Sigmoid colon (tissue), 7 donors: ENCODE results near the gene AVPR2. TPM values are rescaled to one million over a fixed set of nuclear protein-coding genes. Genes with fewer than 3 reads are reported as not detected.

Experiments
- DNase-seq: peaks from one replicate; pipeline ENCODE4 v3.0.0-alpha.2; 2019
- H3K27ac ChIP-seq, 4 donors: fragments of 200-600 bp; sonication (generic); one replicate each; pipeline ENCODE4 v1.5.1; 2016 to 2019; ENCODE audit warnings: mild to moderate bottlenecking in 1 of 4
- H3K27me3 ChIP-seq, 3 donors: fragments of 200-600 bp; sonication (generic); one replicate each; pipeline ENCODE4 v1.5.1; 2019; ENCODE audit warnings: mild to moderate bottlenecking in 1 of 3
- H3K36me3 ChIP-seq, 4 donors: fragments of 200-600 bp; sonication (generic); one replicate each; pipeline ENCODE4 v1.5.1; 2016 to 2019
- H3K4me1 ChIP-seq, 4 donors: fragments of 200-600 bp; sonication (generic); one replicate each; pipeline ENCODE4 v1.5.1; 2017 to 2019
- H3K4me3 ChIP-seq, 4 donors: fragments of 200-600 bp; sonication (generic); one replicate each; pipeline ENCODE4 v1.5.1; 2017 to 2019; ENCODE audit warnings: mild to moderate bottlenecking in 2 of 4, moderate library complexity in 1 of 4
- H3K9me3 ChIP-seq, 4 donors: fragments of 200-600 bp in 3 of 4; sonication (generic) in 3 of 4; one replicate each; pipeline versions ENCODE4 v1.5.1 to v1.6.1; 2013 to 2019
- CTCF ChIP-seq, 4 experiments: fragments of 450-650 bp in 3 of 4; fragments of 200-600 bp in 1 of 4; IDR thresholded peaks; one replicate each; pipeline ENCODE4 v1.5.1; 2016 to 2019; ENCODE audit warnings: antibody characterized with exemption in 4 of 4, mild to moderate bottlenecking in 3 of 4, moderate library complexity in 2 of 4
- EP300 ChIP-seq, 4 donors: sonication (generic); formaldehyde crosslinking; IDR thresholded peaks; one replicate each; pipeline ENCODE4 v1.6.1; 2017; ENCODE audit warnings: antibody characterized with exemption in 4 of 4
- POLR2A ChIP-seq, 2 donors: fragments of 450-650 bp; IDR thresholded peaks; one replicate each; pipeline ENCODE4 v1.6.1; 2016; ENCODE audit warnings: antibody characterized with exemption in 2 of 2, mild to moderate bottlenecking in 2 of 2, moderate library complexity in 2 of 2
- POLR2AphosphoS5 ChIP-seq, 4 donors: sonication (generic); formaldehyde crosslinking; IDR thresholded peaks; one replicate each; pipeline ENCODE4 v1.6.1; 2017; ENCODE audit warnings: antibody characterized with exemption in 4 of 4
- WGBS, 2 donors: extraction: QIAGEN DNeasy Blood & Tissue Kit; methylation state at CpG; one replicate each; pipeline ENCODE4 v1.1.7; 2013; 5-methylcytosine and 5-hydroxymethylcytosine counted together
- intact Hi-C: fragments of 100-400 bp; cut with DNase I; formaldehyde crosslinking; loops from one replicate; pipeline ENCODE4 v1.15.1; 2023
- polyA plus RNA-seq, 3 donors: library from polyadenylated mRNA; stranded (reverse); fragments of 200-250 nt; gene quantifications; one replicate each; pipeline ENCODE4 v1.2.3, GENCODE V29; 2013
- total RNA-seq, 4 donors: library from RNA; depleted of rRNA; stranded (reverse); fragments of >200 nt; gene quantifications; one replicate each; pipeline ENCODE4 v1.1.0, GENCODE V29; 2016
- donor health status: healthy with polysubstance abuse.
- donor health status: Bipolar disorder and iron deficiency.
- donor health status: healthy.

The AVPR2 gene
- total and polyA plus RNA-seq, 7 donors = 1.1 to 2.2 (median 1.1) TPM; not detected in 2

DNA sequence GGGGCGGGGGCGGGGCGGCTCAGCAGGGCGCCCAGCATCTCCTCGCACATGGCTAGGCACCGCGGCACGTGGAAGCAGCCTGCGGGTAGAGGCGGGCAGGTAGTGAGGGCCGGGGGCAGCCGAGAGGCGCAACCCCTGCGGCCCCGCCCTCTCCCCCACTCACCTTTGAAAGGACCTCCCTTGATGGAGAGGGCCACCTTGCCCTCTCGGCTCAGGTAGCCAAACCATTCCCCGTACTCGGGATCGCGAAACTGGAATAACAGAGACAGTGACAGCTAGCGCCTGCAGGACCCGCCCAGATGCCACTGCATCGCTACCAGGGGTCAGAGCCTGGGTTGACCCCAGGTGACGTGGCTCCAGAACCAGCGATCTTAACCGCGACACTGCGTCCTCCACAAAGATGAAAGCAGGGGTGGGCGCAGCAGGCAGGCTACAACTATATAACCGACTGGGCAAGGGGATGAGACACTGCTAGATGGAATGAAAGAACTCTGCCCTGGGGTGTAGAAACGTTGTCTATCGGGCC, 30.9 kb downstream of the AVPR2 start:
- Histone ChIP-seq H3K36me3 (peaks cover 0 to 20% (median 5%) of the 10 kb centered on the region in 4 donors), H3K4me1 (peaks cover 0 to 16% (median 10%) of the 10 kb centered on the region in 4 donors), H3K27me3 (no peaks in the 10 kb centered on the region), H3K27ac (peak overlapping the region; percentile 20 to 80 (median 64)), H3K9me3 (no peaks in the 10 kb centered on the region), H3K4me3 (peak overlapping the region; percentile 38 to 81 (median 68))
- 4 to 17% methylated on average over 27 to 32 of the region's 32 CpGs for WGBS, 2 donors
- no peak for DNase-seq
- TF ChIP-seq CTCF (IDR thresholded peaks at IDR 0.05) (no peak), POLR2AphosphoS5 (IDR thresholded peaks at IDR 0.05) (no peak), POLR2A (IDR thresholded peaks at IDR 0.05) (no peak), EP300 (IDR thresholded peaks at IDR 0.05) (no peak)
- intact Hi-C loops = no loop called here

GRCh38 chrX:153937056-153937455, 32.6 kb downstream of the AVPR2 start:
- TF ChIP-seq EP300 (IDR thresholded peaks at IDR 0.05) (no peak), CTCF (IDR thresholded peaks at IDR 0.05) (no peak), POLR2A (IDR thresholded peaks at IDR 0.05) (no peak), POLR2AphosphoS5 (IDR thresholded peaks at IDR 0.05) (no peak)
- no peak overlapping the region for H3K27ac ChIP-seq
- 97 to 98% methylated on average over 3 of the region's 3 CpGs for WGBS, 2 donors
- peaks cover 0 to 4% (median 0%) of the 10 kb centered on the region in 4 donors for H3K36me3 ChIP-seq
- H3K4me3 ChIP-seq = no peak overlapping the region
- no peak for DNase-seq
- intact Hi-C loops = no loop called here
- no peaks in the 10 kb centered on the region for H3K27me3 ChIP-seq
- H3K4me1 ChIP-seq = peaks cover 0 to 16% (median 10%) of the 10 kb centered on the region in 4 donors
- H3K9me3 ChIP-seq = no peaks in the 10 kb centered on the region

GRCh38 chrX:153938226-153938786, 33.8 kb downstream of the AVPR2 start:
- 78 to 81% methylated on average over 10 of the region's 10 CpGs for WGBS, 2 donors
- no peak overlapping the region for H3K4me3 ChIP-seq
- no peaks in the 10 kb centered on the region for H3K36me3 ChIP-seq
- peaks cover 0 to 16% (median 10%) of the 10 kb centered on the region in 4 donors for H3K4me1 ChIP-seq
- no peak overlapping the region for H3K27ac ChIP-seq
- DNase-seq = no peak
- intact Hi-C loops = no loop called here
- H3K9me3 ChIP-seq = no peaks in the 10 kb centered on the region
- no peaks in the 10 kb centered on the region for H3K27me3 ChIP-seq
- TF ChIP-seq EP300 (IDR thresholded peaks at IDR 0.05) (no peak), POLR2AphosphoS5 (IDR thresholded peaks at IDR 0.05) (no peak), POLR2A (IDR thresholded peaks at IDR 0.05) (no peak), CTCF (IDR thresholded peaks at IDR 0.05) (no peak)

DNA sequence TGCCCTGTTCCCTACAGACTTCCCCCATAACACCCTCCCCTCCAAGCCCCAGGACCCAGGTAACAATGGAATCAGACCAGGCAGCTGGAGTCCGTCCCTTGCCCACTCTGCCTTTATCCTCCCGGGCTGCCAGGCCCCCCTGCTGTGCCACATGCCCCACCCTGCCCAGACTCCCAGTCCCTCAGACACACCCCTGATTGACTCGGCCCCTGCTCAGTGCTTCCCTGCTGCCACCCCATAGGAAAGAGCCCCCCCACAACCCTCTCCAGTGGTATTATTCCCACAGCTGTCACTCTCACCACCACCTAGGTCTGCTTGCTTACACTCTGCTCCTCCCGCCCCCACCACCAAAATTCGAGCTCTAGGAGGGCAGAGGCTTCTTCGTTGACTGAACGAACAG, 35.1 kb downstream of the AVPR2 start:
- no peak for TF ChIP-seq POLR2A (IDR thresholded peaks at IDR 0.05)
- Histone ChIP-seq H3K9me3 (no peaks in the 10 kb centered on the region), H3K27me3 (no peaks in the 10 kb centered on the region), H3K36me3 (no peaks in the 10 kb centered on the region), H3K4me1 (peaks cover 0 to 7% (median 6%) of the 10 kb centered on the region in 4 donors), H3K27ac (no peak overlapping the region), H3K4me3 (no peak overlapping the region)
- no peak for DNase-seq
- intact Hi-C loops = no loop called here
- 63 to 76% methylated on average over 7 of the region's 7 CpGs for WGBS, 2 donors

DNA sequence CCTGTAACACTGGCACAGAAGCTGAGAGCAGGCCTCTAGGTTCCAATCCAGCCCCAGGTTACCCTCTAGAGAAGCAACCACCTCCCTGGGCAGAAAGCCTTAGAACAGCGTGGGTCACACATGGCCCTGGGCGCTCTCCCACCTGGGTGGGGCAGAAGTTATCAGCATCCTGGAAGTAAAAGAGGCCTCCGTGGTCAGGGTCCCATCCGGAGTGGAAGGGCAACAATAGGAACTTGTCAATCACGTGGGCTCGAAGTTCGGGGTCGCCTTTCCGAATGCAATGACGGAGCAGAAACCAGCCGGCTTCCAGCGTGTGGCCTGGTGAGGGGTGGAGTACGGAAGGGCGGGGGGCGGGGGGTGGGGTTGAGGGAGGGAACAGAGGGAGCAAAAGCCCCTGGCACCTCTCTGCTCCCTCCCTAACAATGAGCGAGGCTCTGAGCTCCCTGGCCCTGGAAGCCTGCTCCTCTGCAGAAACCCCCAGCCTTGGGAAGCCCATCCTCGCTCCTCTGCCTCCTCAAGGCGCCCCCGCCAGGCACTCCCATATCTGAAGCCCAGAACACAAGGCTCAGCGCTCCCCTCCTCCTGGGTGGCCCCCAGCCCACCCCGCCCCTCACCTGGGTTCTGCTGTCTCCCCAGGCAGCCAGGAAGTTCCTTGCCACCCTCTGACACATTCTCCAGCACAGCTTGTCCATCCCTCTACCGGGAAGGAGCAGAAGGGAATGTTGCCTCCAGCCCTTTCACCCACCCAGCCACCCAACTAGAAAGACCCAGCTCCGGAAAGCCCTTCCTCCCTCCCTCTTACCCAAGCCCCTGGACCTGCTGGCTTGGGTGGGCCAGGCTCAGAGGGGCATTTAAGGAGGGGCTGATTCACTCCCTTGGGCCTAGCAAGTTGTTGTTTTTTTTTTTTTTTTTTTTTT, 37.1 kb downstream of the AVPR2 start:
- H3K27ac ChIP-seq = no peak overlapping the region
- peaks cover 0 to 3% (median 0%) of the 10 kb centered on the region in 3 donors for H3K27me3 ChIP-seq
- intact Hi-C loops = no loop called here
- peaks cover 0 to 7% (median 0%) of the 10 kb centered on the region in 4 donors for H3K4me1 ChIP-seq
- H3K36me3 ChIP-seq = no peaks in the 10 kb centered on the region
- H3K9me3 ChIP-seq = no peaks in the 10 kb centered on the region
- no peak overlapping the region for H3K4me3 ChIP-seq
- WGBS, 2 donors = 40 to 78% methylated on average over 20 to 22 of the region's 23 CpGs
- TF ChIP-seq CTCF (IDR thresholded peaks at IDR 0.05) (no peak), POLR2AphosphoS5 (IDR thresholded peaks at IDR 0.05) (no peak), EP300 (IDR thresholded peaks at IDR 0.05) (no peak), POLR2A (IDR thresholded peaks at IDR 0.05) (no peak)
- DNase-seq = no peak
